Measurements from ENCODE around the gene CRACDL. TPM values are rescaled to one million over a fixed set of nuclear protein-coding genes. Genes with fewer than 3 reads are reported as not detected.

Gene CRACDL
- total and polyA plus RNA-seq, 2 of the 13 experiments (the other 11 are each of a cell fraction or from before 2014, with no cell fraction given) = 0.15 to 0.26 TPM

- Histone ChIP-seq H2AFZ (ENCODE audit: low read length) (no peak overlapping the region), H3K4me3 (replicated peaks in 1 of 3; ENCODE audit: insufficient read depth in 1 of 3, low read depth in 2 of 3, low read length in 3 of 3) (no peak overlapping the region), H3K4me2 (ENCODE audit: low read depth, low read length) (no peak overlapping the region), H3K9me3 (ENCODE audit: low read length) (no peaks in the 10 kb centered on the region), H4K20me1 (ENCODE audit: insufficient read depth, low read length) (no peaks in the 10 kb centered on the region), H3K36me3 (replicated peaks in 1 of 2; ENCODE audit: control insufficient read depth in 1 of 2, insufficient read depth in 2 of 2, low read length in 2 of 2) (no peaks in the 10 kb centered on the region; a peak in 1 of 5 replicates), H3K27ac (ENCODE audit: extremely low read length, insufficient read depth, low read length) (no peak overlapping the region), H3K79me2 (ENCODE audit: insufficient read depth, low read length) (no peaks in the 10 kb centered on the region), H3K9ac (ENCODE audit: insufficient read depth, low read depth, low read length) (no peak overlapping the region), H3K27me3 (ENCODE audit: control insufficient read depth in 1 of 2, insufficient read depth in 2 of 2, low read length in 2 of 2) (peaks cover 2 to 8% of the 10 kb centered on the region in 2 experiments; a peak in 2 of 5 replicates), H3K4me1 (ENCODE audit: insufficient read depth, low read length) (no peaks in the 10 kb centered on the region)
- BruUV-seq (replicated peaks) = no TSS peak
- ChIA-PET CTCF (ENCODE audit: low intra/inter-chr PET ratio, low total read pairs) (no interaction called here), POLR2A (no interaction called here)
- ATAC-seq (no peak), DNase-seq (ENCODE audit: low spot score) (no peak), FAIRE-seq (no peak)
- intact Hi-C loops (cut with micrococcal nuclease; ENCODE audit: unreplicated experiment) (loop anchor here (10.0 kb wide), 1 partner anchor 276 kb away; no protein-coding TSS in a partner anchor), in situ Hi-C loops (cut with HindIII; ENCODE audit: extremely low pct_ligation_motif_present, low pct_unique_long_range_greater_than_20kb) (no loop called here)
- 44% methylated on average over 2 of the region's 9 CpGs for WGBS (ENCODE audit: low lambda C conversion rate)
- TF ChIP-seq ZNF513 (CRISPR knock-in tag; conservative IDR thresholded peaks at IDR 0.05) (no peak), ETS1 (CRISPR knock-in tag; IDR thresholded peaks at IDR 0.05) (no peak), ZFP91 (CRISPR knock-in tag; IDR thresholded peaks at IDR 0.05; ENCODE audit: borderline replicate concordance) (no peak), TMF1 (CRISPR knock-in tag; IDR thresholded peaks at IDR 0.05; ENCODE audit: low read depth) (no peak), ZNF878 (CRISPR knock-in tag; IDR thresholded peaks at IDR 0.05) (no peak), SMC3 (IDR thresholded peaks at IDR 0.05; ENCODE audit: low read length) (no peak), ZNF382 (CRISPR knock-in tag; IDR thresholded peaks at IDR 0.05; ENCODE audit: borderline replicate concordance) (no peak), HNRNPUL1 (IDR thresholded peaks at IDR 0.05; ENCODE audit: low read depth, low read length) (no peak), ZFP82 (CRISPR knock-in tag; IDR thresholded peaks at IDR 0.05; ENCODE audit: borderline replicate concordance) (no peak), AFF4 (CRISPR knock-in tag; IDR thresholded peaks at IDR 0.05) (no peak), EP300 (IDR thresholded peaks at IDR 0.05; ENCODE audit: low read depth in 2 of 2, low read length in 2 of 2) (no peak), EP300 (CRISPR knock-in tag; IDR thresholded peaks at IDR 0.05; ENCODE audit: borderline replicate concordance) (no peak), KDM3A (CRISPR knock-in tag; IDR thresholded peaks at IDR 0.05; ENCODE audit: low read depth) (no peak), IKZF5 (CRISPR knock-in tag; IDR thresholded peaks at IDR 0.05) (no peak), DRAP1 (CRISPR knock-in tag; IDR thresholded peaks at IDR 0.05) (no peak)
These were observed 15.0 kb downstream of the CRACDL start for GRCh38 chr2:98921062-98921461.
